Erythroblast (primary cell): ENCODE data around the gene MIEF2.
"Not testable (repeated sequence)": the region's sequence is repeated elsewhere in the genome, so short reads cannot be mapped to it uniquely, and the experiment has no call there.

Source experiments
- GATA1 ChIP-seq: IDR thresholded peaks from 2 replicates; pipeline ENCODE4 v1.6.1; 2011; ENCODE audit warnings: low read depth, mild to moderate bottlenecking, control low read depth, low read length, moderate library complexity
- POLR2A ChIP-seq: IDR thresholded peaks from 2 replicates; pipeline ENCODE4 v1.6.1; 2011; ENCODE audit warnings: mild to moderate bottlenecking, low read length

DNA sequence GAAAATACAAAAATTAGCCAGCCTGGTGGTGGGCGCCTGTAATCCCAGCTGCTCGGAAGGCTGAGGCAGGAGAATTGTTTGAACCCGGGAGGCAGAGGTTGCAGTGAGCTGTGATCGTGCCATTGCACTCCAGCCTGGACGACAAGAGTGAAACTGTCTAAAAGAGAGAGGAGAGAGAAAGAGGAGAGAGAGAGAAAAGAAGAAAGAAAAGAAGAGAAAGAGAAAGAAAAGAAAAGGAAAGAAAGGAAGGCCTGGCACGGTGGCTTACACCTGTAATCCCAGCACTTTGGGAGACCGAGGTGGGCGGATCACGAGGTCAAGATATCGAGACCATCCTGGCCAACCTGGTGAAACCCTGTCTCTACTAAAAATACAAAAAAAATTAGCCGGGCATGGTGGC, 43.6 kb upstream of the MIEF2 start:
- not testable (repeated sequence) for TF ChIP-seq POLR2A, GATA1
